Calu3 (cell line): Measurements from ENCODE around the gene VWF. TPM values are rescaled to one million over a fixed set of nuclear protein-coding genes. Genes with fewer than 3 reads are reported as not detected.

Experiments
- BruUV-seq: library from RNA; stranded (reverse); fragments of 400-500 nt; replicated peaks from 2 replicates; lab custom pipeline; 2021; lab: Mats Ljungman, UMichigan
- CTCF ChIA-PET: fragments of 300-600 bp; sonication (Branson Sonifier 250); formaldehyde crosslinking; loops from one replicate; lab custom pipeline; 2022; ENCODE audit warnings: antibody characterized with exemption; lab: Charles Lee
- DNase-seq: peaks from one replicate; pipeline ENCODE4 v3.0.0; 2022
- H3K27ac Mint-ChIP-seq: one replicate; pipeline ENCODE4 v1.8.0; 2022; ENCODE audit warnings: mixed read lengths; ENCODE audit not compliant: unreplicated experiment
- H3K27me3 Mint-ChIP-seq: one replicate; pipeline ENCODE4 v1.8.0; 2022; ENCODE audit warnings: mixed read lengths; ENCODE audit not compliant: unreplicated experiment
- H3K36me3 Mint-ChIP-seq: one replicate; pipeline ENCODE4 v1.8.0; 2022; ENCODE audit warnings: mild to moderate bottlenecking, moderate library complexity, mixed read lengths; ENCODE audit not compliant: insufficient read depth, unreplicated experiment
- H3K4me1 Mint-ChIP-seq: one replicate; pipeline ENCODE4 v1.8.0; 2022; ENCODE audit warnings: mild to moderate bottlenecking, low read depth, mixed read lengths; ENCODE audit not compliant: unreplicated experiment
- H3K4me3 Mint-ChIP-seq: one replicate; pipeline ENCODE4 v1.8.0; 2022; ENCODE audit warnings: mild to moderate bottlenecking, low read depth, moderate library complexity, mixed read lengths; ENCODE audit not compliant: unreplicated experiment
- H3K9me3 Mint-ChIP-seq: one replicate; pipeline ENCODE4 v1.8.0; 2022; ENCODE audit warnings: low read depth, mixed read lengths; ENCODE audit not compliant: unreplicated experiment
- CTCF ChIP-seq: fragments of 200-600 bp; IDR thresholded peaks from one replicate; pipeline ENCODE4 v1.8.0; 2022; ENCODE audit warnings: antibody characterized with exemption; ENCODE audit not compliant: unreplicated experiment
- intact Hi-C: fragments of 100-400 bp; cut with micrococcal nuclease; formaldehyde crosslinking; loops from one replicate; pipeline ENCODE4 v1.10.0; 2022; ENCODE audit not compliant: unreplicated experiment
- total RNA-seq: library from RNA; stranded (reverse); gene quantifications from 2 replicates; pipeline ENCODE4 v1.2.3, GENCODE V29; 2022

VWF gene
- total RNA-seq, 1 experiment from 2014 or later: not detected

- H3K9me3 Mint-ChIP-seq: no peaks in the 10 kb centered on the region
- no peak for TF ChIP-seq CTCF
- no peak overlapping the region for H3K27ac Mint-ChIP-seq
- no peak for DNase-seq
- peaks cover 74% of the 10 kb centered on the region for H3K27me3 Mint-ChIP-seq
- H3K36me3 Mint-ChIP-seq: no peaks in the 10 kb centered on the region
- BruUV-seq: no TSS peak
- CTCF ChIA-PET: interaction anchor here (0.6 kb wide), 1 partner anchor 11 kb away, joined by 3 read pairs; no protein-coding TSS in a partner anchor
- H3K4me3 Mint-ChIP-seq: no peak overlapping the region
- intact Hi-C loops: no loop called here
- peaks cover 10% of the 10 kb centered on the region for H3K4me1 Mint-ChIP-seq
These were observed 77.8 kb downstream of the VWF start for GRCh38 chr12:6046511-6047180.

GRCh38 chr12:6045438-6045837 is 79.0 kb downstream of the VWF start:
- Mint-ChIP-seq H3K36me3 (peaks cover 4% of the 10 kb centered on the region), H3K4me3 (no peak overlapping the region), H3K27me3 (peaks cover 80% of the 10 kb centered on the region), H3K27ac (no peak overlapping the region), H3K9me3 (no peaks in the 10 kb centered on the region), H3K4me1 (peaks cover 10% of the 10 kb centered on the region)
- intact Hi-C loops: no loop called here
- no peak for DNase-seq
- BruUV-seq: no TSS peak
- TF ChIP-seq CTCF: no peak
- CTCF ChIA-PET: no interaction called here

- peaks cover 10% of the 10 kb centered on the region for H3K4me1 Mint-ChIP-seq
- intact Hi-C loops: loop anchor here (5.0 kb wide), 1 partner anchor 297 kb away; no protein-coding TSS in a partner anchor
- no peak for TF ChIP-seq CTCF
- H3K9me3 Mint-ChIP-seq: no peaks in the 10 kb centered on the region
- no peak overlapping the region for H3K27ac Mint-ChIP-seq
- H3K36me3 Mint-ChIP-seq: peaks cover 9% of the 10 kb centered on the region
- BruUV-seq: no TSS peak
- DNase-seq: peak; percentile 41
- H3K4me3 Mint-ChIP-seq: no peak overlapping the region
- peaks cover 80% of the 10 kb centered on the region for H3K27me3 Mint-ChIP-seq
- CTCF ChIA-PET: interaction anchor here (0.8 kb wide), 1 partner anchor 56 kb away, joined by 3 read pairs; no protein-coding TSS in a partner anchor
These were observed 80.4 kb downstream of the VWF start for GRCh38 chr12:6044082-6044481.

- CTCF ChIA-PET: no interaction called here
- peaks cover 9% of the 10 kb centered on the region for H3K36me3 Mint-ChIP-seq
These were observed 82.0 kb downstream of the VWF start for GRCh38 chr12:6042446-6042845.

More at GRCh38 chr12:6042446-6042845, 82.0 kb downstream of the VWF start:
- Mint-ChIP-seq H3K27me3 (peaks cover 77% of the 10 kb centered on the region), H3K27ac (no peak overlapping the region), H3K4me1 (peaks cover 10% of the 10 kb centered on the region), H3K4me3 (no peak overlapping the region), H3K9me3 (no peaks in the 10 kb centered on the region)
- no peak for DNase-seq
- BruUV-seq: no TSS peak
- intact Hi-C loops: loop anchor here (5.0 kb wide), 1 partner anchor 295 kb away; no protein-coding TSS in a partner anchor
- TF ChIP-seq CTCF: no peak
